ENCODE results near the gene KAZN. TPM values are rescaled to one million over a fixed set of nuclear protein-coding genes. Genes with fewer than 3 reads are reported as not detected.

KAZN gene
- total and polyA plus RNA-seq, 2 of the 8 experiments (the other 6 are each of a cell fraction or from before 2014, with no cell fraction given), result 3.7 to 11.8 TPM

DNA sequence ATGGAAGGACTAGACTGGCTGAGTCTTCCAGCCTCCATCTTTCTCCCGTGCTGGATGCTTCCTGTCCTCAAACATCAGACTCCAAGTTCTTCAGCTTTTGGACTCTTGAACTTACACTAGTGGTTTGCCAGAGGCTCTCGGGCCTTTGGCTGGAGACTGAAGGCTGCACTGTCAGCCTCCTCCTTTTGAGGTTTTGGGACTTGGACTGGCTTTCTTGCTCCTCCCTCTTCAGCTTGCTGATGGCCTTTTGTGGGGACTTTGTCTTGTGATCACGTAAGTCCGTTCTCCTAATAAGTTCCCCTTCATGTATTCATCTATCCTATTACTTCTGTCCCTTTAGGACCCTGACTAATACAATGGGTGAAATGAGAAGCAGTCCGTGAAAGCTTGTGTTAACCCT, 196.4 kb downstream of the KAZN start (continued):
- no peak for TF ChIP-seq RAD21 (IDR thresholded peaks at IDR 0.05 in 1 of 2, conservative IDR thresholded peaks at IDR 0.05 in 1 of 2; ENCODE audit: low read depth in 2 of 2, low read length in 2 of 2)
- TF ChIP-seq, protein P1, sequence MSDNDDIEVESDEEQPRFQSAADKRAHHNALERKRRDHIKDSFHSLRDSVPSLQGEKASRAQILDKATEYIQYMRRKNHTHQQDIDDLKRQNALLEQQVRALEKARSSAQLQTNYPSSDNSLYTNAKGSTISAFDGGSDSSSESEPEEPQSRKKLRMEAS (IDR thresholded peaks at IDR 0.05), result no peak
- TF ChIP-seq SIX5 (IDR thresholded peaks at IDR 0.05; ENCODE audit: low read depth, low read length), result no peak
- TF ChIP-seq, protein P2, sequence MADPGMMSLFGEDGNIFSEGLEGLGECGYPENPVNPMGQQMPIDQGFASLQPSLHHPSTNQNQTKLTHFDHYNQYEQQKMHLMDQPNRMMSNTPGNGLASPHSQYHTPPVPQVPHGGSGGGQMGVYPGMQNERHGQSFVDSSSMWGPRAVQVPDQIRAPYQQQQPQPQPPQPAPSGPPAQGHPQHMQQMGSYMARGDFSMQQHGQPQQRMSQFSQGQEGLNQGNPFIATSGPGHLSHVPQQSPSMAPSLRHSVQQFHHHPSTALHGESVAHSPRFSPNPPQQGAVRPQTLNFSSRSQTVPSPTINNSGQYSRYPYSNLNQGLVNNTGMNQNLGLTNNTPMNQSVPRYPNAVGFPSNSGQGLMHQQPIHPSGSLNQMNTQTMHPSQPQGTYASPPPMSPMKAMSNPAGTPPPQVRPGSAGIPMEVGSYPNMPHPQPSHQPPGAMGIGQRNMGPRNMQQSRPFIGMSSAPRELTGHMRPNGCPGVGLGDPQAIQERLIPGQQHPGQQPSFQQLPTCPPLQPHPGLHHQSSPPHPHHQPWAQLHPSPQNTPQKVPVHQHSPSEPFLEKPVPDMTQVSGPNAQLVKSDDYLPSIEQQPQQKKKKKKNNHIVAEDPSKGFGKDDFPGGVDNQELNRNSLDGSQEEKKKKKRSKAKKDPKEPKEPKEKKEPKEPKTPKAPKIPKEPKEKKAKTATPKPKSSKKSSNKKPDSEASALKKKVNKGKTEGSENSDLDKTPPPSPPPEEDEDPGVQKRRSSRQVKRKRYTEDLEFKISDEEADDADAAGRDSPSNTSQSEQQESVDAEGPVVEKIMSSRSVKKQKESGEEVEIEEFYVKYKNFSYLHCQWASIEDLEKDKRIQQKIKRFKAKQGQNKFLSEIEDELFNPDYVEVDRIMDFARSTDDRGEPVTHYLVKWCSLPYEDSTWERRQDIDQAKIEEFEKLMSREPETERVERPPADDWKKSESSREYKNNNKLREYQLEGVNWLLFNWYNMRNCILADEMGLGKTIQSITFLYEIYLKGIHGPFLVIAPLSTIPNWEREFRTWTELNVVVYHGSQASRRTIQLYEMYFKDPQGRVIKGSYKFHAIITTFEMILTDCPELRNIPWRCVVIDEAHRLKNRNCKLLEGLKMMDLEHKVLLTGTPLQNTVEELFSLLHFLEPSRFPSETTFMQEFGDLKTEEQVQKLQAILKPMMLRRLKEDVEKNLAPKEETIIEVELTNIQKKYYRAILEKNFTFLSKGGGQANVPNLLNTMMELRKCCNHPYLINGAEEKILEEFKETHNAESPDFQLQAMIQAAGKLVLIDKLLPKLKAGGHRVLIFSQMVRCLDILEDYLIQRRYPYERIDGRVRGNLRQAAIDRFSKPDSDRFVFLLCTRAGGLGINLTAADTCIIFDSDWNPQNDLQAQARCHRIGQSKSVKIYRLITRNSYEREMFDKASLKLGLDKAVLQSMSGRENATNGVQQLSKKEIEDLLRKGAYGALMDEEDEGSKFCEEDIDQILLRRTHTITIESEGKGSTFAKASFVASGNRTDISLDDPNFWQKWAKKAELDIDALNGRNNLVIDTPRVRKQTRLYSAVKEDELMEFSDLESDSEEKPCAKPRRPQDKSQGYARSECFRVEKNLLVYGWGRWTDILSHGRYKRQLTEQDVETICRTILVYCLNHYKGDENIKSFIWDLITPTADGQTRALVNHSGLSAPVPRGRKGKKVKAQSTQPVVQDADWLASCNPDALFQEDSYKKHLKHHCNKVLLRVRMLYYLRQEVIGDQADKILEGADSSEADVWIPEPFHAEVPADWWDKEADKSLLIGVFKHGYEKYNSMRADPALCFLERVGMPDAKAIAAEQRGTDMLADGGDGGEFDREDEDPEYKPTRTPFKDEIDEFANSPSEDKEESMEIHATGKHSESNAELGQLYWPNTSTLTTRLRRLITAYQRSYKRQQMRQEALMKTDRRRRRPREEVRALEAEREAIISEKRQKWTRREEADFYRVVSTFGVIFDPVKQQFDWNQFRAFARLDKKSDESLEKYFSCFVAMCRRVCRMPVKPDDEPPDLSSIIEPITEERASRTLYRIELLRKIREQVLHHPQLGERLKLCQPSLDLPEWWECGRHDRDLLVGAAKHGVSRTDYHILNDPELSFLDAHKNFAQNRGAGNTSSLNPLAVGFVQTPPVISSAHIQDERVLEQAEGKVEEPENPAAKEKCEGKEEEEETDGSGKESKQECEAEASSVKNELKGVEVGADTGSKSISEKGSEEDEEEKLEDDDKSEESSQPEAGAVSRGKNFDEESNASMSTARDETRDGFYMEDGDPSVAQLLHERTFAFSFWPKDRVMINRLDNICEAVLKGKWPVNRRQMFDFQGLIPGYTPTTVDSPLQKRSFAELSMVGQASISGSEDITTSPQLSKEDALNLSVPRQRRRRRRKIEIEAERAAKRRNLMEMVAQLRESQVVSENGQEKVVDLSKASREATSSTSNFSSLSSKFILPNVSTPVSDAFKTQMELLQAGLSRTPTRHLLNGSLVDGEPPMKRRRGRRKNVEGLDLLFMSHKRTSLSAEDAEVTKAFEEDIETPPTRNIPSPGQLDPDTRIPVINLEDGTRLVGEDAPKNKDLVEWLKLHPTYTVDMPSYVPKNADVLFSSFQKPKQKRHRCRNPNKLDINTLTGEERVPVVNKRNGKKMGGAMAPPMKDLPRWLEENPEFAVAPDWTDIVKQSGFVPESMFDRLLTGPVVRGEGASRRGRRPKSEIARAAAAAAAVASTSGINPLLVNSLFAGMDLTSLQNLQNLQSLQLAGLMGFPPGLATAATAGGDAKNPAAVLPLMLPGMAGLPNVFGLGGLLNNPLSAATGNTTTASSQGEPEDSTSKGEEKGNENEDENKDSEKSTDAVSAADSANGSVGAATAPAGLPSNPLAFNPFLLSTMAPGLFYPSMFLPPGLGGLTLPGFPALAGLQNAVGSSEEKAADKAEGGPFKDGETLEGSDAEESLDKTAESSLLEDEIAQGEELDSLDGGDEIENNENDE (IDR thresholded peaks at IDR 0.05; ENCODE audit: insufficient replicate concordance, low read length), result no peak
